ENCODE measurements around the gene MAP4K2.

DNA sequence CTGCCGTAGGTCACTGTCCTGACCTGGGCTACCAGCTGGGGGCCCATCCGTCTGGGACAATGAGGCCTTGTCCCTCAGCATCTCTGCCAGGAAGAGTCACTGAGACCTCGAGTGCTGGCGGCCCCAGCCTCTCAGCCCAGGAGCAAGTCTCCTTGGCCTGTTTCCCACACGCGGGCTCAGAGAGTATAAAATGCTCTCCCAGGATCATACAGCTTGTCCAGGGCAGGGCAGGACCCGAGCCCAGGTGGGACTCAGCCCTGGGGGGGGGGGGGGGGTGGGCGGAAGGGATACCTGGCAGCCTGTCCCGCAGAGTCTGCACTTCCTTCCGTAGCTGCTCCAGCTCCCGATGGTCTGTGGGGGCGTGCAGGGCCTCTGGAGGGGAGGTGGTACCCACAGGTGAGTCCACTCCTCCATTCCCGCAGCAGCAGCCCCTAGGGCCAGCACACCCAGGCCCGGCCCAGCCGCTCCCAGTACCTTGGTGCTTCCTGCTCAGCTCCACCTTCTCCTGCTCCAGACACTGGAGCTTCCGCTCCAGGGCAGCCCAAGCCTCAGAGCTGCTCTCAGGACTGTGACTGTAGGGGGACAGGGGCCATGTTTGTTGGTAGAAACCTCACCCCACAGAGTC is 33.5 kb upstream of the MAP4K2 start:
- TF ChIP-seq CSDC2 (CRISPR knock-in tag; IDR thresholded peaks at IDR 0.05), result no peak
- no peak for TF ChIP-seq OSR1 (CRISPR knock-in tag; IDR thresholded peaks at IDR 0.05)
- TF ChIP-seq RARB (CRISPR knock-in tag; IDR thresholded peaks at IDR 0.05), result no peak
